Measurements from ENCODE around the gene CAMK2N1. TPM values are rescaled to one million over a fixed set of nuclear protein-coding genes. Genes with fewer than 3 reads are reported as not detected.
"Not testable (repeated sequence)": the region's sequence is repeated elsewhere in the genome, so short reads cannot be mapped to it uniquely, and the experiment has no call there.

The CAMK2N1 gene
- 0.76 and 1.0 TPM in 2 replicates for total RNA-seq

GRCh38 chr1:20485527-20486456 is at the start of gene CAMK2N1:
Gene CAMK2N1 (minus strand): TSS chr1:20486210. CDS start chr1:20485379, 831 bp downstream.
- peak in 1 of 2 donors; percentile 46 for DNase-seq (ENCODE audit: low read depth in 2 of 2)

GRCh38 chr1:20534659-20535417 is 48.8 kb upstream of the CAMK2N1 start:
- no peak for DNase-seq (ENCODE audit: low read depth in 2 of 2)

DNA sequence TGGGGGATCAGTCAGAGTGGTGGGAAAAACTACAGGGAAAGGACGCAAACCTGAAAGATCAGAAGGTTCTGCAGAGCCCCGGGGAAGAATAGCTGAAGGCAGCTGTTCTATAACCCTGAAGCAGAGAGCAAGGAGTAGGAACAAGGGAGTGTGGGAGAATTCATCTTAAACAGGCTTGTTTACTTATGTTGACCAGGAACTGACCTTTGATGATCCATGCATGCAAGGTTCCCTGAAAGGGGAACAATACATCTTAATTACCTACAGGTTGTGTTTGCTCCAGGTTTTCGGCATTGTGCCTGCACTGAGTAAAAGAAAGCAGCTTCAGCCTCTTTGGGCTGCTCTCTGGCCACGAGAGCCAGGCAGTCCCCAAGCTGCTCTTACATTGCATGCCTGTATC is 47.6 kb upstream of the CAMK2N1 start:
- no peak for DNase-seq (ENCODE audit: low read depth in 2 of 2)

DNA sequence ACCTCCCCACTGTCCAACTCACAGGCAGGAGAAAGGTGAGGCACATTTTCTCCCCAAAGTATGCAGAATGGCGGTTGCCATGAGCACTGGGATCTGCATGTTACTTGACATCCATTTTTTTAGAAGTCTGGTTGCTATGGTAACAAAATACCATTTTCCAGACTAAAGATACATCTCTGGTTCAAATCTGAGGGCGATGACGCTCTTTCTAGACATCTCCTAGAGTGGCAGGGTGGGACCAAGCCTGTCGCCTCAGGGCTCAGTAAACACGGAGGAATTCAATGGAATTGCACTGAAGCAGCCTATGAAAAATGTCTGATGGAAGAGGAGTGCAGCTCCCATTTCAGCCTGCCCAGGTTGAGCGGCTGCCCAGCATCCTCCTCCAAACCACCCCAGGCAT is 44.9 kb upstream of the CAMK2N1 start:
- no peak for DNase-seq (ENCODE audit: low read depth in 2 of 2)

- no peak for DNase-seq (ENCODE audit: low read depth in 2 of 2)
Measured at GRCh38 chr1:20530306-20530705, 44.3 kb upstream of the CAMK2N1 start.

DNA sequence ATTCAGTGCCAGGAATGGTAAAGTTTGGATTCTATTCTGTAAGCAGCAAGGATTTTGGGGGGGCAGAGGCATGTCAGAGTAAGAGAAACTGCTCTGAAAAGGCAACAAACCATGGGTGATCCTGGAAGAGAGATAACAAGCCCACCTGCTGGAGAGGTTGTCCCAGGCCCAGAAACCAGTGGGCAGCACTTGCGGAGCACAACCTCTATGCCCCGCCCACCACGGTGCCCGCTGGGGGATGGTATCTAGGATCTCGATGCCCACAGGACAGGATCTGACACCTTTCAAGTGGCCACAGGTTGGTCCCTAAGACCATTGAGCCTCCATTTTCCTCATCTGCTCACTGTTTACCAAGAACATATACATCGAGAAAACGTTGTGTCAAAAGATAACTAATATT is 42.2 kb upstream of the CAMK2N1 start:
- no peak for DNase-seq (ENCODE audit: low read depth in 2 of 2)

DNA sequence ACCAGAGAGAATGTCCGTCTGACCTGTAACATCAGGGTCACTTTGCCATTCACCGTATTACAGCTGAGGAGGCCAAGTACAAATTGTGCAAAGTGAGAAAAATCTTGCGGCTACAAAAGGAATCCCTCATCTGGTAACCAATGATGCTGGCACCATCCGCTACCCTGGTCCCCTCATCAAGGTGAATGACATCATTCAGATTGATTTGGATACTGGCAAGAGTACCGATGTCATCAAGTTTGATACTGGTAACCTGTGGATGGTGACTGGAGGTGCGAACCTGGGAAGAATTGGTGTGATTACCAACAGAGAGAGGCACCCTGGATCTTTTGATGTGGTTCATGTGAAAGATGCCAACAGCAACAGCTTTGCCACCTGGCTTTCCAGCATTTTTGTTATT is 40.3 kb upstream of the CAMK2N1 start:
- no peak for DNase-seq (ENCODE audit: low read depth in 2 of 2)

DNA sequence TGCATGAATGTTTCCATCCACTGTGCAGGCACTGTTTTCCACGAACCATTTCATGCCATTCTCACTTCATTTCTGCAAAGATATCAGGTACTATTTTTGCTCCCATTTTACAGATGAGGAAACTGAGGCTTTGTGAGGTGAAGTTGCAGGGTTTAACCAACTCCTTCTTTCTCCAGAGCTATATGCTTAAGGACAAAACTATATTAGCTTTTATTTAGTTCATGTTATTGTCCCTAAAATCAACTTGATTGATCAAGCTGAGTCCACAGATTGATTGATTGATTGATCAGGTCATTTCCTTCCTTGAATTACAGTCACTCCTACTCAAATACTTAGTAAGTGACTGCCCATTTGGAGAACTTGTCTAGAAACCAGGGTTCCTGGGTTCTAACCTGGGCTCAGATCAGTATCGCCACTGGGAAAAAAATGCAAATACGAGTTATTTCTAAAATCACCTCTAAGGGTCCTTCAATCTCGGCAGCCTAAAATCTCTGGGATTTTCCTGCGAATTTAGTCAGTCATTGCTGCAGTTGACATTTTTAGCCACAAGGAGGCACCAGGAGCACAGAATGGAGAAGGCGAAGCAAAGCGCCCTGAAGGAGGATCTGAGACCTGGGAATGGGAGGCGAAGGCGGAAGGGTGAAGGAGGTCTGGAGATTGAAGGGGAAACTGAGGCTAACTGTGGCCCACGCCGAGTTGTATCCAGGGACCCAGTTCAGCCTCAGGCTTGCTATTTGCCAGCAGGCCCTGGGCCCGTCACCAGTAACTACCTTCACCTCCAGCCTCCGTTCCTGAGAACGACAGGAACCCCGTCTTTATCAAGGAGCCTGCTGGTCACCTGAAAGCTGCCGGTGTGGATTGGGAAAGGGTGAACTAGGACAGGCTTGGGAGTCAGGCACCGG is 36.2 kb upstream of the CAMK2N1 start:
- DNase-seq (ENCODE audit: low read depth in 2 of 2), result peak; percentile 35 to 67

- DNase-seq (ENCODE audit: low read depth in 2 of 2), result not testable (repeated sequence)
Measured at GRCh38 chr1:20519609-20520262, 33.7 kb upstream of the CAMK2N1 start.

- DNase-seq (ENCODE audit: low read depth in 2 of 2), result no peak
Measured at GRCh38 chr1:20511518-20512428, 25.8 kb upstream of the CAMK2N1 start.

DNA sequence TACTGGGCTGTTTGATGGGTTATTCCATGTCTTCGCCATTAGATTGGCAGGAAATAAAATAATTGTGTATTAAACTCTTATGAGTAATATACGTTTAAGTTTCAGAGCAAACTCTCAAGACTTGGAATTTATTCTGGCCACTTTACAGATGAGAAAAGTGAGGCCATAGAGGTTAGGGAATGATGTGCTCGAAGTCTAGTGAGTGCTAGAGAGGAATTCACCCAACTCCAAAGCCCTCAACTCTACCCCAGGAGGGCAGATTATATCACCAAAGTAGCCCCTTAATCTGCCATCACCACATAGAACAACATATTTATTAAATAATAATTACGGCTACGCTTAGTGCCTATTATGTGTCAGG is 22.4 kb upstream of the CAMK2N1 start:
- no peak for DNase-seq (ENCODE audit: low read depth in 2 of 2)

GRCh38 chr1:20507564-20508410 is 21.8 kb upstream of the CAMK2N1 start, which contains the start of gene MUL1:
Gene MUL1 (minus strand): TSS chr1:20508151. CDS start chr1:20508024, 127 bp downstream.
- DNase-seq (ENCODE audit: low read depth in 2 of 2), result peak; percentile 89

GRCh38 chr1:20507248-20507563 is 21.2 kb upstream of the CAMK2N1 start:
- DNase-seq (ENCODE audit: low read depth in 2 of 2), result no peak

GRCh38 chr1:20505488-20505887 is 19.5 kb upstream of the CAMK2N1 start:
- DNase-seq (ENCODE audit: low read depth in 2 of 2), result no peak

DNA sequence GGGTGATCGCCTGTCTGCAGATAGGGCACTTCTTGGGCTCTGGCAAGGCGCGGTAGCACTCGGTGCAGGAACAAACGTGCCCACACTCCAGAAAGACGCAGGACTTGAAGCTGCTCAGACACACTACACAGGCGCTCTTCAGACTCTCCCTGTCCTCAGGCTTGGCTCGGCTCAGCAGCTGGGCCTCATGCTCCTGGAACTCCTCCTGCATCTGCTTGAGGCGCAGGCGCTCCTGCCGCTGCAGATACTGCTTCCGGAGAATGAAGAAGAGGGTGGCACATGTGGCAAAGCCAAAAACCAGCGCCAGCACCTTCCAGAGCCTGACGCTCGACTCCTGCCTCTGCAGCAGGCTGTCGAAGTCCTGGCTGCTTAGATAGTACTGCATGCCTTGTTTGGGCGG is 14.7 kb upstream of the CAMK2N1 start:
- no peak for DNase-seq (ENCODE audit: low read depth in 2 of 2)

GRCh38 chr1:20499718-20500117 is 13.7 kb upstream of the CAMK2N1 start:
- DNase-seq (ENCODE audit: low read depth in 2 of 2), result no peak

- no peak for DNase-seq (ENCODE audit: low read depth in 2 of 2)
Measured at GRCh38 chr1:20499105-20499504, 13.1 kb upstream of the CAMK2N1 start.

DNA sequence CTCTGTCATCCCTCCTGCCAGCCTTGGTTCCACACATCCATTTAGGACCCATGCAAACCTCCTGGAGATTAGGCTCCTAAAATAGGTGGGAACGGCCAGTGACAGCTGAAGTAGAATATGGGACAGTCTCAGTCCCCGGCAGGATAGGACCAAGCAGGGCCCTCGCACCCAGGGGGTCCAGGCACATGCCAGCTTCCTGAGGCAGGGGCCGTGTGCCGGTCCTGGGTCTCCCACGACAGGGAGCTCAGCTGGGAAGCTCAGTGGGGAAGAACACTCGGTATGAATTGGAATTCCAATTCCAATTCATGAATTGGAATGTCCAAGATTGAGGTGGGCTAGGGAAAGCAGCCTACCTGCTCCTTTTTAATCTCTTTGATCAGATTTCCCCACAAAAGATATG is 12.1 kb upstream of the CAMK2N1 start:
- no peak for DNase-seq (ENCODE audit: low read depth in 2 of 2)

DNA sequence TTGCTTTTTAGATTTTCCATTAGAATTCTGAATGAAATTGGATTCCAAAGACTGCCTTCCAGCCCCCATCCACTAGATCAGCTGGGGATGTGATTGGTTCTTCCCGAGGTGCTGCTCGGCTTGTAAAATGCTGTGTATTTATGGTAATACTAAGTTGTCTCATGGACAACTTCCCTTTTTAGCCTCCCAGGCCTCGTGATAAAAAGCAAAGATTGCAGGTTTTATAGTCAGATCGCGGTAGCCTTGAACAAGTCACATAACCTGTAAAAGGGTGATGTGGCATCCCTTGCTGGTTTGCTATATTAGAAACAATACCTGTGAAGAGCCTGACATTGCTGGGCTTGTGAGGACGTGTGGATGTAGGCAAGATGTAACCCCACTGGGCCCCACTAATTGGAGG is 11.5 kb upstream of the CAMK2N1 start:
- no peak for DNase-seq (ENCODE audit: low read depth in 2 of 2)

Data from dermis microvascular lymphatic vessel endothelial cell (primary cell).